Smooth muscle cell (in vitro differentiated cells): Measurements from ENCODE around the gene ZBTB8B. TPM values are rescaled to one million over a fixed set of nuclear protein-coding genes. Genes with fewer than 3 reads are reported as not detected.
"Not testable (repeated sequence)": the region's sequence is repeated elsewhere in the genome, so short reads cannot be mapped to it uniquely, and the experiment has no call there.

Experiments used
- DNase-seq: peaks from one replicate; lab custom pipeline; 2025; ENCODE audit not compliant: unreplicated experiment; lab: John Stamatoyannopoulos, UW
- H2AFZ ChIP-seq: fragments of 200-600 bp; sonication (generic); 2 replicates; pipeline ENCODE4 v1.6.0; 2016; ENCODE audit warnings: antibody characterized with exemption, low read depth, mild to moderate bottlenecking
- H3F3A ChIP-seq: fragments of 200-600 bp; sonication (generic); 2 replicates; pipeline ENCODE4 v1.6.0; 2017; ENCODE audit warnings: antibody characterized with exemption, low read depth
- H3K27ac ChIP-seq: fragments of 200-600 bp; sonication (generic); 2 replicates; pipeline ENCODE4 v1.5.1; 2016; ENCODE audit warnings: low read depth, mild to moderate bottlenecking
- H3K27me3 ChIP-seq: fragments of 200-600 bp; sonication (generic); 2 replicates; pipeline ENCODE4 v1.6.1; 2016; ENCODE audit warnings: low read depth, mild to moderate bottlenecking
- H3K36me3 ChIP-seq: fragments of 200-600 bp; sonication (generic); 2 replicates; pipeline ENCODE4 v1.5.1; 2016; ENCODE audit warnings: low read depth
- H3K4me1 ChIP-seq: fragments of 200-600 bp; sonication (generic); 2 replicates; pipeline ENCODE4 v1.5.1; 2016; ENCODE audit warnings: low read depth
- H3K4me2 ChIP-seq: fragments of 200-600 bp; sonication (generic); 2 replicates; pipeline ENCODE4 v1.6.0; 2016; ENCODE audit warnings: mild to moderate bottlenecking
- H3K4me3 ChIP-seq: fragments of 200-600 bp; sonication (generic); 2 replicates; pipeline ENCODE4 v1.5.1; 2016; ENCODE audit warnings: mild to moderate bottlenecking
- H3K79me2 ChIP-seq: fragments of 200-600 bp; sonication (generic); 2 replicates; pipeline ENCODE4 v1.6.0; 2016; ENCODE audit warnings: low read depth, mild to moderate bottlenecking
- H3K9ac ChIP-seq: fragments of 200-600 bp; sonication (generic); 2 replicates; pipeline ENCODE4 v1.6.0; 2016; ENCODE audit warnings: low read depth
- H3K9me3 ChIP-seq: fragments of 200-600 bp; sonication (generic); replicated peaks from 2 replicates; pipeline ENCODE4 v1.5.1; 2016; ENCODE audit warnings: low read depth
- H4K20me1 ChIP-seq: fragments of 200-600 bp; sonication (generic); 2 replicates; pipeline ENCODE4 v1.6.0; 2016; ENCODE audit warnings: low read depth
- whole genome bisulfite sequencing: methylation state at CpG from one replicate; pipeline ENCODE4 v1.1.7; 2016; ENCODE audit warnings: low lambda C conversion rate; 5-methylcytosine and 5-hydroxymethylcytosine counted together
- polyA plus RNA-seq: library from polyadenylated mRNA; unstranded; fragments of >200 nt; fragmentation: Nextera tagmentation; extraction: Ambion mirVana; gene quantifications from 2 replicates; pipeline ENCODE4 v1.2.1, GENCODE V29; 2016
- total RNA-seq: library from RNA; depleted of rRNA; stranded (reverse); fragments of >200 nt; gene quantifications from 2 replicates; pipeline ENCODE4 v1.2.3, GENCODE V29; 2014
- TF ChIP-seq, protein P1 (sequence below): fragments of 200-600 bp; sonication (generic); IDR thresholded peaks from 2 replicates; pipeline ENCODE4 v1.5.1; 2017; ENCODE audit warnings: borderline replicate concordance, mild to moderate bottlenecking, antibody characterized with exemption; ENCODE audit not compliant: insufficient read depth, poor library complexity, severe bottlenecking

The ZBTB8B gene
- total and polyA plus RNA-seq, 2 experiments from 2014 or later = 0.13 TPM; not detected in 1

DNA sequence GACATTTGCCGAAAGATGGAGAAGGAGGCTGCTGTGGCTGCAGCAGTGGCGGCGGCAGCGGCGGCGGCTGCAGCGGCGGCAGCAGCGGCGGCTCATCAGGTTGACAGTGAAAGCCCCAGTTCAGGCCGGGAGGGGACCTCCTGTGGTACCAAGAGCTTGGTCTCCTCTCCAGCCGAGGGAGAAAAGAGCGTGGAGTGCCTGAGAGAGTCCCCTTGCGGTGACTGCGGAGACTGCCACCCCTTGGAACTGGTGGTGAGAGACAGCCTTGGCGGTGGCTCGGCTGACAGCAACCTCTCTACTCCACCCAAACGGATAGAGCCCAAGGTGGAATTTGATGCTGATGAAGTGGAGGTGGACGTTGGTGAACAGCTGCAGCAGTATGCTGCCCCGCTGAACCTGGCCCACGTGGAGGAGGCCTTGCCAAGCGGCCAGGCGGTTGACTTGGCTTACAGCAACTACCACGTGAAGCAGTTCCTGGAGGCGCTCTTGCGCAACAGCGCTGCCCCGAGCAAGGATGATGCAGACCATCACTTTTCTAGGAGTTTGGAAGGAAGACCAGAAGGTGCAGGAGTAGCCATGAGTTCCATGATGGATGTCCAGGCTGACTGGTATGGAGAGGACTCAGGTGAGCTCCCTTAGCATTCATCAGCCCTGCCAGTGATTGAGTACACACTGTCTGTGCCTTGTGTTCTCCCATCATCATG lies 6.3 kb downstream of the ZBTB8B start:
- Histone ChIP-seq H3K9ac (no peak overlapping the region), H3K4me2 (no peak overlapping the region), H3K9me3 (no peaks in the 10 kb centered on the region), H3K36me3 (no peaks in the 10 kb centered on the region), H3K79me2 (no peaks in the 10 kb centered on the region), H3K27me3 (peaks cover 7% of the 10 kb centered on the region), H2AFZ (no peak overlapping the region), H3F3A (no peaks in the 10 kb centered on the region), H3K4me3 (no peak overlapping the region), H4K20me1 (no peaks in the 10 kb centered on the region), H3K4me1 (no peaks in the 10 kb centered on the region), H3K27ac (no peak overlapping the region)
- 76% methylated on average over 28 of the region's 28 CpGs for WGBS
- no peak for DNase-seq
- TF ChIP-seq, protein P1, sequence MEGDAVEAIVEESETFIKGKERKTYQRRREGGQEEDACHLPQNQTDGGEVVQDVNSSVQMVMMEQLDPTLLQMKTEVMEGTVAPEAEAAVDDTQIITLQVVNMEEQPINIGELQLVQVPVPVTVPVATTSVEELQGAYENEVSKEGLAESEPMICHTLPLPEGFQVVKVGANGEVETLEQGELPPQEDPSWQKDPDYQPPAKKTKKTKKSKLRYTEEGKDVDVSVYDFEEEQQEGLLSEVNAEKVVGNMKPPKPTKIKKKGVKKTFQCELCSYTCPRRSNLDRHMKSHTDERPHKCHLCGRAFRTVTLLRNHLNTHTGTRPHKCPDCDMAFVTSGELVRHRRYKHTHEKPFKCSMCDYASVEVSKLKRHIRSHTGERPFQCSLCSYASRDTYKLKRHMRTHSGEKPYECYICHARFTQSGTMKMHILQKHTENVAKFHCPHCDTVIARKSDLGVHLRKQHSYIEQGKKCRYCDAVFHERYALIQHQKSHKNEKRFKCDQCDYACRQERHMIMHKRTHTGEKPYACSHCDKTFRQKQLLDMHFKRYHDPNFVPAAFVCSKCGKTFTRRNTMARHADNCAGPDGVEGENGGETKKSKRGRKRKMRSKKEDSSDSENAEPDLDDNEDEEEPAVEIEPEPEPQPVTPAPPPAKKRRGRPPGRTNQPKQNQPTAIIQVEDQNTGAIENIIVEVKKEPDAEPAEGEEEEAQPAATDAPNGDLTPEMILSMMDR = no peak

DNA sequence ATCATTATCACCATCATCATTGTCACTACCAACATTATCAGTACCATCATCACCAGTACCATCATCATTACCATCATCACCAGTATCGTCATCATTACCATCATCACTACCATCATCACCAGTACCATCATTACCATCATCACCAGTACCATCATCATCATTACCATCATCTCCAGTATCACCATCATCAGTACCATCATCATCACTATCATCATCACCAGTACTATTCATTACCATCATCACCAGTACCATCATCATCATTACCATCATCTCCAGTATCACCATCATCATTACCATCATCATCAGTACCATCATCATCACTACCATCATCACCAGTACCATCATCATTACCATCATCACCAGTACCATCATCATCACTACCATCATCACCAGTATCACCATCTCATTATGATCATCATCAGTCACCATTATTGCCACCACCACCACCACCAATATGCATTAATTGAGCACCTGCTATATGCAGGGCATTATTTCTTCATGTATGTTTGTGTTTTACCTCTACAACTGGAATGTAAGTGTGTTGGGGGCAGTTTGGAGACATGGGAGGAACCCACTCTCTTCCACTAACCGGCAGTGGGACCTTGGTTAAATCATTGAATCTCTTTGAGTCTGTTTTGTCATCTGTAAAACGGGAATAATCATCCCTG lies 7.0 kb downstream of the ZBTB8B start:
- H3K27me3 ChIP-seq = peaks cover 1% of the 10 kb centered on the region
- no peaks in the 10 kb centered on the region for H3K4me1 ChIP-seq
- H4K20me1 ChIP-seq = no peaks in the 10 kb centered on the region
- H2AFZ ChIP-seq = no peak overlapping the region
- no peak for DNase-seq
- no peak overlapping the region for H3K4me3 ChIP-seq
- no peaks in the 10 kb centered on the region for H3K9me3 ChIP-seq
- H3K27ac ChIP-seq = no peak overlapping the region
- no peak overlapping the region for H3K4me2 ChIP-seq
- 93% methylated on average over 3 of the region's 3 CpGs for WGBS
- no peak overlapping the region for H3K9ac ChIP-seq
- no peaks in the 10 kb centered on the region for H3K79me2 ChIP-seq
- no peaks in the 10 kb centered on the region for H3K36me3 ChIP-seq
- H3F3A ChIP-seq = no peaks in the 10 kb centered on the region
- TF ChIP-seq, protein P1 = no peak

DNA sequence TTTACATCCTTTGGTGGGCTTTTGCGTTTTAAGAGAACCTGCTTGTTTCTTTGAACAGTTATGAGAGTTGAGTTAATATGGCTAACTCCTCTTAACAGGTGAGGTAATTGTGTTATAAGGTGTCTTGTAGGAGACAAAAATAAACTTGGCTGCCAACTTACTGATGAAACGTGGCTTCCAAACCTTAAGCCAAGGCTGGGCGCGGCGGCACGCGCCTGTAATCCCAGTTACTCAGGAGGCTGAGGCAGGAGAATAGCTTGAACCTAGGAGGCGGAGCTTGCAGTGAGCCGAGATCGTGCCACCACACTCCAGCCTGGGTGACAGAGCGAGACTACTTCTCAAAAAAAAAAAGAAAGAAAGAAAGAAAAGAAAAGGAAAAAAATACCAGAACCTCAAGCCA lies 8.1 kb downstream of the ZBTB8B start:
- not testable (repeated sequence) for H3F3A ChIP-seq

DNA sequence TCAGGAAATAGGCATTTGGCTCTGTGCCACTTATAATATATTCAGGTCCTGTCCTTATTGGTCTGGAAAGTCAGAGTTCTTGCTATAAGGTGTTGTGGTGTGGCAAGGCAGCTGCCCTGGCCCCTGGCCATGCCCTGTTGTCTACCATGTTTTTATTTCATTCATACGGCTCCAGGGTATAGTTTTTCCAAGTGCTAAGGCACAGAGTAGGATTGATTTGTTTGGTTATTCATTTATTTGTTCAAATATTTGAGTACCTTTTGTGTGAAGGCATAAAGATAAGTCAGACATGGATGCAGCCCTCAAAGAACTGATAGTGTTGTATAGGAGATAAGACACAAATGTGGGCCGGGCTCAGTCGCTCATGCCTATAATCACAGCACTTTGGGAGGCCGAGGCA lies 10.1 kb downstream of the ZBTB8B start:
- no peak overlapping the region for H3K4me3 ChIP-seq
- WGBS = 96% methylated on average over 4 of the region's 4 CpGs
- H3K9me3 ChIP-seq = no peaks in the 10 kb centered on the region
- no peak overlapping the region for H3K4me2 ChIP-seq
- no peak overlapping the region for H3K9ac ChIP-seq
- TF ChIP-seq, protein P1 = no peak
- no peaks in the 10 kb centered on the region for H4K20me1 ChIP-seq
- DNase-seq = no peak
- H3K27me3 ChIP-seq = no peaks in the 10 kb centered on the region
- no peaks in the 10 kb centered on the region for H3K79me2 ChIP-seq
- H3F3A ChIP-seq = no peaks in the 10 kb centered on the region
- H3K4me1 ChIP-seq = no peaks in the 10 kb centered on the region
- no peaks in the 10 kb centered on the region for H3K36me3 ChIP-seq
- no peak overlapping the region for H3K27ac ChIP-seq
- H2AFZ ChIP-seq = no peak overlapping the region

More for the DNA sequence above, 8.1 kb downstream of the ZBTB8B start:
- 93% methylated on average over 11 of the region's 11 CpGs for WGBS
- H3K36me3 ChIP-seq, H3K4me1 ChIP-seq, DNase-seq, H3K9ac ChIP-seq, H3K79me2 ChIP-seq, H3K4me3 ChIP-seq, H3K27ac ChIP-seq, H3K9me3 ChIP-seq, H2AFZ ChIP-seq, H3K27me3 ChIP-seq, H3K4me2 ChIP-seq, H4K20me1 ChIP-seq: not testable (repeated sequence)
